ENCODE results near the gene FAM114A1.

GRCh38 chr4:38884254-38884653 lies 16.6 kb downstream of the FAM114A1 start:
- TF ChIP-seq CTCF (IDR thresholded peaks at IDR 0.05) (no peak), ZFX (IDR thresholded peaks at IDR 0.05; ENCODE audit: borderline replicate concordance) (no peak)
